Fibroblast of villous mesenchyme (primary cell): Measurements from ENCODE around the gene MAP3K1. TPM values are rescaled to one million over a fixed set of nuclear protein-coding genes. Genes with fewer than 3 reads are reported as not detected.

Experiments used
- DNase-seq: peaks from one replicate; pipeline ENCODE4 v3.0.0-alpha.2; 2010; ENCODE audit warnings: low read depth
- H3K4me3 ChIP-seq: 2 replicates; pipeline ENCODE4 v1.5.1; 2011; ENCODE audit warnings: low read depth, mild to moderate bottlenecking, low read length
- total RNA-seq: library from RNA; depleted of rRNA; stranded (reverse); fragments of >200 nt; gene quantifications from 2 replicates; pipeline ENCODE4 v1.2.3, GENCODE V29; 2012
- TF ChIP-seq, protein P1 (sequence below): IDR thresholded peaks from 2 replicates; pipeline ENCODE4 v1.5.1; 2012; ENCODE audit warnings: low read depth, mild to moderate bottlenecking, low read length; ENCODE audit not compliant: insufficient read depth

MAP3K1 gene
- total RNA-seq, 1 donor, result 9.5 TPM

DNA sequence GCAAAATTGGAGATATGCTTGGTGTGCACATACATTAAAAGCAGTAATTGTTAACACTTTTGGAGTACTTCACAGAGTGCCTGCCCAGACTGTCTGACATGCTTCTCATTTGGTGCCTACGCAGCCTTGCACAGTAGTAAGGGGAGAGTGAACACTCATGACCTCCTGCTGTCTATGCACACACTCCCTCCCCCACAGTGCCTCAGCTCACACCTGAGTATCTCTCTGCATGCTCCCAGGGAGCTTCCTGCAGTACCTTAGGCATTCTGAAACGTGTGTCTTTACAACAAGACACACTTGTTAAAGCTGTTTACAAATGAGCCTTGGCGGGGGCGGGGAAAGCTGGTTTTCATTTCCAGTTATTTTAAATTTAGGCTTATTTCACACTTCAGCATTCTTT, 18.0 kb downstream of the MAP3K1 start:
- no peak overlapping the region for H3K4me3 ChIP-seq
- TF ChIP-seq, protein P1, sequence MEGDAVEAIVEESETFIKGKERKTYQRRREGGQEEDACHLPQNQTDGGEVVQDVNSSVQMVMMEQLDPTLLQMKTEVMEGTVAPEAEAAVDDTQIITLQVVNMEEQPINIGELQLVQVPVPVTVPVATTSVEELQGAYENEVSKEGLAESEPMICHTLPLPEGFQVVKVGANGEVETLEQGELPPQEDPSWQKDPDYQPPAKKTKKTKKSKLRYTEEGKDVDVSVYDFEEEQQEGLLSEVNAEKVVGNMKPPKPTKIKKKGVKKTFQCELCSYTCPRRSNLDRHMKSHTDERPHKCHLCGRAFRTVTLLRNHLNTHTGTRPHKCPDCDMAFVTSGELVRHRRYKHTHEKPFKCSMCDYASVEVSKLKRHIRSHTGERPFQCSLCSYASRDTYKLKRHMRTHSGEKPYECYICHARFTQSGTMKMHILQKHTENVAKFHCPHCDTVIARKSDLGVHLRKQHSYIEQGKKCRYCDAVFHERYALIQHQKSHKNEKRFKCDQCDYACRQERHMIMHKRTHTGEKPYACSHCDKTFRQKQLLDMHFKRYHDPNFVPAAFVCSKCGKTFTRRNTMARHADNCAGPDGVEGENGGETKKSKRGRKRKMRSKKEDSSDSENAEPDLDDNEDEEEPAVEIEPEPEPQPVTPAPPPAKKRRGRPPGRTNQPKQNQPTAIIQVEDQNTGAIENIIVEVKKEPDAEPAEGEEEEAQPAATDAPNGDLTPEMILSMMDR, result no peak
- no peak for DNase-seq

DNA sequence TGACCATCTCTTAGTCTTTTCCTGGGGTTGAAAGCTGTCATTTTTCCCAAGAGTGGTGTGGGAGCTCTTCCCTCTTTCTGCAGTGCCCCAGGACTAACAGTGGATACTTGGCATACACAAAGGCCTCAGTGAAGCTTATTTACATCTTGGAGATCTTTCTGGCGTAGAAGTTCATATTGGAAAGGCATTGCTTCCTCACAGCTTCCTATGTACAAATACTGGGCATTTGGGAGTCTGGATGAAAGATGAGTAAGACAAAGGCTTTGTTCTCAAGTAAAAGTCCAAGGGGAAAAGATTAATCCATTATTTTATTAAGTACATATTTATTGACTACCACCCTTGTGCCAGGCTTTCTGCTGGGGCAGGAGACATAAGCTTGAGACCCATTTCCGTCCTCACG, 22.0 kb downstream of the MAP3K1 start:
- H3K4me3 ChIP-seq, result no peak overlapping the region
- TF ChIP-seq, protein P1, result no peak
- no peak for DNase-seq

DNA sequence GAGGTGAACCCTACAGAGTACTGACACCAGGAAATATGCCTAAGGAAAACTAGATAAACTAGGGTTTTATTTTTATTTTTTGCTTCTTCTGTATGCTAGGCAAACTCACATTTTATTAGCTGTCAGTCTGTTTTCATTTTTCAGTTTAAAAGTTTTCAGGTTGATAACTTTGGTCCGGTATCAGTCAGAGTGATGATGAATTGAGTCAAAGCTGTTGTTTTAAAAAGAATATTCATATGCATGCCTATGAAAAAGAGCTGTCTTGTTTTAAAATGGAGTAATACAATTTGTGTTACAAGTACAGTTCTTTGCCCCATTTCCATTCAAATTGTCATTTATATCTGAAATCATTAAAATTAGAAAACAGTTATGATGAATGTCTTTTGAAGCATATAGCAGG, 22.6 kb downstream of the MAP3K1 start:
- TF ChIP-seq, protein P1, result no peak
- H3K4me3 ChIP-seq, result no peak overlapping the region
- no peak for DNase-seq

DNA sequence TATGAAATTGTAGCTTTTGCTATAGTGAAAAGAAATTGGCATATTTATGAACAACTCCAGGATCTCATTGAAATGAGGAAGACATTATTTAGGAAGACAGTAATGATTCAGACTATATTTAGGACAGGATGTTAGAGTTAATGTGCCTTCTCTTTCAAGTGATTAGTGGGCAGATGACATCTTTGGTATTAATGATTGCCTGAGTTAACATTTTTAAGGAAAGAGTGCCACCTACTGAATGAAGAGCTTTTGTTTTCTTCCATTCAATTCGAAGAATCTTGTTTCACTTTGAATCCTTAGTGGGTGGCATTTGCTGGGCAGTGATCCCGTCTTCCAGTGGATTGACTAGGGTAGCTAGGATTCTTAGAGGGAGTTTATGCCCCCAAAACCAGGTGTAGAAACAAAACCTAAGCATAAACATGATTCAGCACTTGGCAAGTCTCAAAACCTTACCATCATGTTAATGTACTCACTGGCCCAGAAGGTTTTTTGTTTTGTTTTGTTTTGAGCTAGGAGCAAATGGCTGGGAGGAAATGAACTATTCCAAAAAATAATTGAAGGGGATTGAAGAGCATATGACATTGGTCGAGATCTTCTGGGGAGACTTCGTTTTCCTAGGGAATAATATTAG, 23.2 kb downstream of the MAP3K1 start:
- TF ChIP-seq, protein P1, result peak; percentile 61
- DNase-seq, result peak; percentile 86
- H3K4me3 ChIP-seq, result peak overlapping the region; percentile 37

DNA sequence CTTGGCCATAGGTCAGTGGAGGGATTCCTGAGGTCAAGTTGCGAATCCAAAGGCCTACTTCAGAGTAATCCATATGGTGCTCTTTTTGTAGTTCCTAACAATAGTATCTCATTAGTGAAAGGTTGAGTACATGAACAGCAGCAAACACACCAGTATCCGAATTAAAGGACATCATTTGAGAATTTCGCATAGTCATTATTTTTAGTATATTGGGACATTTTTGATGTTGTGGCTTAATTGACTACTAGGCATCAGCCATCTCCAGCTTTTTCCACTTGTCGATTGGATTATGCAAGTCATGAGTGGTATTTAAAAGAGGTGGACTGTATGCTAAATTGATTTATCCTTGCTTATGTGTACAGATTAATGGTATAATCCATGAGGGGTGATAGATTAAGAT, 23.7 kb downstream of the MAP3K1 start:
- H3K4me3 ChIP-seq, result no peak overlapping the region
- DNase-seq, result no peak
- TF ChIP-seq, protein P1, result no peak

DNA sequence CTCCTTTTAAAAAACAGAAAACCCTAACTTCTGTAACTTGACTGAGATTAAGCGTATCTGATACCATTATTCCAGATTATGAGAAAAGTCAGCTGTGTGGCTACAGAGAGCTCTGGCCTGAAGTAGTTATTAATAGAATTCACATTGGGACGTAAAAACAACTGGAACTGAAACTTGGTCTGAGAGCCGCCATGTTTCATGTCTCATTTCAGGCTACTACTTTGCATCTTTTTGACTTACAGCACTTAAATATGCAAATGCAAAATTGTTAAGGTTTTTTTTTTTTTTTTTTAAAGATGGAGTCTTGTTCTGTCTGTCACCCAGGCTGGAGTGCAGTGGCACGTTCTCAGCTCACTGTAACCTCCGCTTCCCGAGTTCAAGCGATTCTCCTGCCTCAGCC, 25.2 kb downstream of the MAP3K1 start:
- no peak overlapping the region for H3K4me3 ChIP-seq
- TF ChIP-seq, protein P1, result no peak
- no peak for DNase-seq

DNA sequence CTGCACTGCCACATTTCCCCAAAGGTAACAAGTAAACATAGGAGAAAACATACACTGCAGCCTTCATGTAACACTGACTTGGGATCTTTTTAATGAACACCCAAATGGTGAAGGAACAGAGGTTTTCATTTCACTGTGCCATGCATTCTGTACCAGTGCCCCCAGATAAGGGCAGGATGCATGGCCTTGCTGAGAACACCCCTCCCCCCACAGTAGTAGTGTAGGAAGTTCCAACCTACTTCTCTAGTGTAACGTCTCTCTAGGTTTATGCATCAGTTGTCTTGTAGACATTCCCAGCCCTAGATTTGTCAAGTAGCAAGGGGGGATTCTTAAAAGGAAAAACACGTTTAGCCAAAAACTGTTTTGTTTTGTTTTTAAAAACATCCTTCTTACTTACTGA, 29.9 kb downstream of the MAP3K1 start:
- TF ChIP-seq, protein P1, result no peak
- H3K4me3 ChIP-seq, result no peak overlapping the region
- DNase-seq, result no peak
